Activated naive CD8-positive, alpha-beta T cell treated with anti-CD3 and anti-CD28 coated beads, Interleukin-2, amount 50 U/mL, for 16 hours (primary cell): ENCODE measurements around the gene GFOD1.
A peak's percentile ranks its signal among the peaks of the same experiment; 100 is the strongest.

ENCODE experiments used
- DNase-seq: peaks from one replicate; pipeline ENCODE4 v3.0.0-alpha.2; 2020; ENCODE audit warnings: low read depth, low spot score

The GFOD1 gene

GRCh38 chr6:13487122-13488014, at the start of gene GFOD1:
TSS of gene GFOD1 (minus strand) at chr6:13487600. CDS start at chr6:13486890, 710 bp downstream.
- DNase-seq, result peak; percentile 53

GRCh38 chr6:13536796-13537526, 49.6 kb upstream of the GFOD1 start:
- DNase-seq, result no peak

GRCh38 chr6:13535306-13535705, 47.9 kb upstream of the GFOD1 start:
- DNase-seq, result no peak

GRCh38 chr6:13534536-13534935, 47.1 kb upstream of the GFOD1 start:
- DNase-seq, result no peak

- no peak for DNase-seq
Measured at GRCh38 chr6:13531956-13532355, 44.6 kb upstream of the GFOD1 start.

GRCh38 chr6:13528777-13529343, 41.5 kb upstream of the GFOD1 start:
- DNase-seq, result no peak

- DNase-seq, result no peak
Measured at GRCh38 chr6:13528232-13528631, 40.8 kb upstream of the GFOD1 start.

- no peak for DNase-seq
Measured at GRCh38 chr6:13527671-13528056, 40.3 kb upstream of the GFOD1 start.

- DNase-seq, result no peak
Measured at GRCh38 chr6:13526727-13527670, 39.6 kb upstream of the GFOD1 start.

GRCh38 chr6:13526357-13526726, 38.9 kb upstream of the GFOD1 start:
- DNase-seq, result no peak

- DNase-seq, result no peak
Measured at GRCh38 chr6:13524801-13525508, 37.6 kb upstream of the GFOD1 start.

GRCh38 chr6:13523826-13524622, 36.6 kb upstream of the GFOD1 start:
- no peak for DNase-seq

GRCh38 chr6:13522656-13523055, 35.3 kb upstream of the GFOD1 start:
- DNase-seq, result no peak

- no peak for DNase-seq
Measured at GRCh38 chr6:13519839-13520238, 32.4 kb upstream of the GFOD1 start.

GRCh38 chr6:13517116-13517515, 29.7 kb upstream of the GFOD1 start:
- no peak for DNase-seq

- no peak for DNase-seq
Measured at GRCh38 chr6:13515912-13516311, 28.5 kb upstream of the GFOD1 start.

GRCh38 chr6:13513626-13514502, 26.5 kb upstream of the GFOD1 start:
- no peak for DNase-seq

GRCh38 chr6:13512900-13513299, 25.5 kb upstream of the GFOD1 start:
- DNase-seq, result no peak
